Measurements from ENCODE around the gene NT5M.
A peak's percentile ranks its signal among the peaks of the same experiment; 100 is the strongest.

The NT5M gene

DNA sequence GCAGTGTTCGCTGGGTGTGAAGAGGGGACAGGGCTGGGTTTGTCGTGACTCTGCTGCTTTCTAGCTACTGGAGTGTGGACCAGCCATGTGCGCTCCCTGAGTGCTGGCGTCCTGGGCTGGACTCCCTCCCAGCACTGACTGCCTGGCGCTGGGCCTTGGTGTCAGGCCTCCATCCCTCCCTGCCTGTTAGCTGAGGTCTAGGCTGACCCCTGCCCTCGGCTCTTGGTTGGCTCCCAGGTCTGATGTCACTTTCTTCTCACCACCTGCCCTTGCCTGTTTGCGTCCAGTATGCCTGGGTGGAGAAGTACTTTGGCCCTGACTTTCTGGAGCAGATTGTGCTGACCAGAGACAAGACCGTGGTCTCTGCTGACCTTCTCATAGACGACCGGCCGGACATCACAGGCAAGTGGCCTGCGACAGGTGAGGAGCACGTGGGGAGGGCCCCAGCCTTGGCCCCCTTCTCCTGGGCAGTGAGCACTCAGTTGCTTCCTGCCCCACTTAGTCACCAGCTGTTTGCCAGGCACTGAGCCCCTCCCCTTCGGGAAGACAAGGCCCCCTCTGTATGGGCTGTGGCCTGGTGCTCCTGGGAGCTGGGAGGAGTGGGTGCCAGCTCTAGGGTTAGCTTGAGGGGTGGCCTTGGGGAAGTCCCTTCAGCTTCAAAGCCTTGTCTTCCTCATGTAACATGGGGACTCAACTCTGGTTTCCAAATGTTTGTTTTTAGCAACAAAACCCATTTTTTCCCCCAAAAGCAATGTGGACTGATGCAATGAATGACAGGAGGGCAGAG, 41.5 kb downstream of the NT5M start:
- no peak for DNase-seq

DNA sequence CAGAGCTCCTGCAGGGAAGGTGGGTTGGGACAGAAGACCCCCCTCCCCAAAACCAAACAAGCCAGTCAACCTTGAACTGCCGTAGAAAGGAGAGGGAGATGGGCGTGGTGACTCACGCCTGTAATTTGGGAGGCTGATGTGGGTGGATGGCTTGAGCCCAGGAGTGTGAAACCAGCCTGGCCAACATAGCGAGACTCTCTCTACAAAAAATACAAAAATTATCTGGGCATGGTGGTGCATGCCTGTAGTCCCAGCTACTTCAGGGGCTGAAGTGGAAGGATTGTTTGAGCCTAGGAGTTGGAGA, 42.1 kb downstream of the NT5M start:
- no peak for DNase-seq

DNA sequence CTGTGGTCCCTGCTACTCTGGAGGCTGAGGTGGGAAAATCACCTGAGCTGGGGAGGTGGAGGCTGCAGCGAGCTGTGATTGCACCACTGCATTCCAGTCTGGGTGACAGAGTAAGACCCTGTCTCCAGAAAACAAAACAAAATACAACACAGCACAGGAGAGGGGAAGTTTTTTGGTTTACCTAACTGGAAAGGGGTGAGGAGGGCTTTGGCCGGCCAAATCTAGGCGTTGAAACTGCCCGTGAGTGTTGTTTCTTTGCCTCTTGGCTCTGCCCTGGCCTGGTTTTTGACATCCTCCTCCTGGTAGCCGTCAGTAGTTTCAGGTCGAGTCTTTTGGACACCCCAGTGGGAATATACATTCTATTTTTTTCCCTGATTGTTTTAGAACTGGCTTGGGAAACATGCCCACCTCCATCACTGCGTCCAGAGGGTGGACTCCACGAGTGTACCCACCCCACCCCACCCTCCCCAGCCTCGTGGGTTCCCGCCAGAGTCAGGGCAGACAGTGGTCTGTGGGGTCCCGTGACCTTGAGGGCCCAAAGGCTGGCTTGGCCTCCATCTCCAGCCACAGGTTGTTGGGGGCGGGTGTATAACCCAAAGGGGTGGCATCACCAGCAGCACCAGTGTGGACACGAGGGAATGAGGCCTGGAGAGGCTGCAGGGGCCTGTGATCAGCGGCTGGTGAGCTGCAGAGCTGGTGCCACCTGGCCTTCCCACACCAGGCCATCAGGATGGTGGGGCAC, 42.7 kb downstream of the NT5M start:
- no peak for DNase-seq

GRCh38 chr17:17346428-17347233, 43.5 kb downstream of the NT5M start:
- DNase-seq: no peak

GRCh38 chr17:17347234-17347955, 44.2 kb downstream of the NT5M start:
- no peak for DNase-seq

GRCh38 chr17:17347956-17348871, 45.0 kb downstream of the NT5M start:
- DNase-seq: no peak

- no peak for DNase-seq
These were observed 45.9 kb downstream of the NT5M start for GRCh38 chr17:17348872-17349723.

DNA sequence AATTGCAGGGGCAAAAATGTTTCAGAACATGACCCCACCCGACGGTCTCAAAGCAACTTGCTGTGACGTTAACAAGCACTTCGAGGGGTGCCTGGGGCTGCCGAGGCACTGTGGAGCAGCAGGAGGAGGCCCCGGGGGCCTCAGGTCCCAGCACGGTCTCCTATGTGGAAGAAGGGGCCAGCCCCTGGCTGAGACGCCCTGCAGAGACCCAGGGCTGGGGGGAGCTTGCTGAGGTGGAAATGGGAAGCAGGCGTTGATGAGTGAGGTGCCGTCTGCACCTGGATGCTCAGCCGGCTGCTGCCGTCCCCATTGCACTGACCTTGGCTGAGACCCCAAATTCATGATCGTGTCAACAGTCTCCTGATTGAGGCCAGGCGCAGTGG, 46.5 kb downstream of the NT5M start:
- no peak for DNase-seq

DNA sequence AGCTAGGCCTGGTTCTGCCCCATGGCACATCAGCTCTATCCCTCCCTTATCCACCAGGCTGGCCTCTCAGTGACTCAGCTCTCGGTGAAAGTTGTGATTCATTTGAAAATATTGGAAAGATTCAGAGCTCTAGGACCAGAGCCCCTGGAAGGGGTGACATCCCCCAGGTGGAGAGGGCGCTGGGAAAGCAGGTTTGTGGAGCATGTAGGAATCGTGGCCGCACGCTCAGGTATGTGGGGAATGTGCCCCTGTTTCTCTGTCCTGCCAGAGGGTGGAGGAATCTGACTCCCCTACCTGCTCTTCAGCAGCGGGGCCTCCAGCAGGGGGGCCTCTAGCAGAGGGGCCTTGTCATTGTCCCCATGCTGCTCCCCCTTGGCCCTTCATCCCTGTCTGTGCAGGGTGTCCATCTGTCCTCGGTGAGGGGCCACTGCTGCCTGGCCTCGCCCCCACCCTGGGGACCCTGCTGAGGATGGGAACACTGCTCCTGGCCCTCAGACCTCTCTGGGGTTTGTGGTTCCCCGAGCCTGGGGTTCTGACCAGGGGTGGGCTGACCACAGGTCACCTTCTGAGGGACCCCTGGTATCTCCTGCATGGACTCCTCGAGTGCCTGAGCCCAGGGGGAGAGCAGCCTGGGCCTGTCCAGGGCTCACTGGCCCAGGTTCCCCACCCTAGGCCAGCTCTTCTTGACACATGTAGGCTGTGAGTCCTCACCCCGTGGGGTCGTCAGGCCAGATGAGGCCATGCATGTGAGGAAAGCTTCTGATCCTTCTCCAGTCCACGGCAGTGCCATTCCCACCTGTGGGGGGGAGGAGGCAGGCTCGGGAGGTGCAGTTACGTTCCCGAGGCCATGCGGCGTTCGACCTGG, 47.5 kb downstream of the NT5M start:
- no peak for DNase-seq

DNA sequence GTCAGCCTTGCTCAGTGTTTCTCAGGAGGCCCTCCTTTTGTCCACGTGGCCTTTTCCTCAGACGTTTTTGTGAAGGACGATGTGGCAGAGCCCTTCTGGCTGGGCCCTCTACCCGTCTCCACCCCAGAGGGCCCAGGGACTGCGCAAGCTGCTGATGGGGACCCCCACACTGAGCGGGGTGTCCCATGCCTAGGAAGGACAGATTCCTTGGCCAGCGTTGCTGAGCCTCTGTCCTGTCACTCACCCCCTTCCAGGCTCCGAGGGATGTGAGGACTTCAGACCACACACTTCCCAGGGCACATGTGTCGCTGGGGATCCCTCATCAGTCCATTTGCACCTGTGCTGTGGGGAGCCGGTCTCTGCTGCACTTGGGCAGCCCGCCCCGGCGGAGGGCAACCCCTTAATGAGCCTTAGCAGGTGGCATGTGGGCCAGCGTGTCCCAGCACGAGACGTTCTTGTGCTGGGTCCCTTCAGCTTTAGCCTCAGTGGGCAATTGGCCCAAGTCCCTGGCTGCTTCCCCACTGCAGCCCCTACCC, 48.3 kb downstream of the NT5M start:
- no peak for DNase-seq

DNA sequence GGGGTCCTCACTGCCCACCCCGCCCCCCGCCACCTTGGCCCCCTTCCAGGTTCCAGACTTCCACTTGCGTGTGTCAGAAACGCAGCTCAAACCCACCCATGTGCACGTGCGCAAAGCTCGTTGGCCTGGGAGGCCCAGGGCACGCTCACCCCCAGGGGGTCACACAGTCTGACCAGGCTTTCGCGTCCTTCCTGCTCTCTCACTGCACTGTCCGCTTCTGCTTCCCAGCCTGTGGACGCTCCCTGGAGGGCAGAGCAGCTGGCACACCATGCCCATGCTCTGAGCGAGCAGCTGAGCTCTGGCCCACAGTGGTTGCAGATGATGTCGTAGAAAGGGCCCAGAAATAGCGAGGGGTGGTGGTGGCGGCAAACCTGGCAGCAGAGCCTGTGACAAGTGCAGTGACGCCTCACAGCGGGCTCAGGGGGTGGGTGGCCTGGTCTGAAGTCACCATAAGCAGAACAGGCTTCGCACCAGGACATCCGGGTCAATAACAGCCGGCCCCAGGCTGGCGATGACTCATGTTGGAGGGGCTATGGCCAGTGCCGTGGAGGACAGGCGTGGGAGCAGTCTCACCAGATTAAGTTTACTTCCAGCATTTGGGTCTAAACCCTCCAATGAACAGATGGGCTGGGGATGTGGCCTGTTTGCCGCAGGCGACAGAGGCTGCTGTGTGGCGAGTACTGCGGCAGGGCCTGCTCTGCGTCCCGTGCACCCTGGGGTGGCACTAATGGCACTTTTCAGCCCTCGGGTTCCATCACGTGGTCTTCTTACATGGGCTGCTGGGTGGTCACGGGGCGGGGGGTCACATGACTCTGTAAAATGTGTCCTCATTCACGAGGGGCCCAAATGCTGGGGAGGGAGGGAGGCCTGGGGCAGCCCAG, 49.0 kb downstream of the NT5M start:
- peak; percentile 85 for DNase-seq

DNA sequence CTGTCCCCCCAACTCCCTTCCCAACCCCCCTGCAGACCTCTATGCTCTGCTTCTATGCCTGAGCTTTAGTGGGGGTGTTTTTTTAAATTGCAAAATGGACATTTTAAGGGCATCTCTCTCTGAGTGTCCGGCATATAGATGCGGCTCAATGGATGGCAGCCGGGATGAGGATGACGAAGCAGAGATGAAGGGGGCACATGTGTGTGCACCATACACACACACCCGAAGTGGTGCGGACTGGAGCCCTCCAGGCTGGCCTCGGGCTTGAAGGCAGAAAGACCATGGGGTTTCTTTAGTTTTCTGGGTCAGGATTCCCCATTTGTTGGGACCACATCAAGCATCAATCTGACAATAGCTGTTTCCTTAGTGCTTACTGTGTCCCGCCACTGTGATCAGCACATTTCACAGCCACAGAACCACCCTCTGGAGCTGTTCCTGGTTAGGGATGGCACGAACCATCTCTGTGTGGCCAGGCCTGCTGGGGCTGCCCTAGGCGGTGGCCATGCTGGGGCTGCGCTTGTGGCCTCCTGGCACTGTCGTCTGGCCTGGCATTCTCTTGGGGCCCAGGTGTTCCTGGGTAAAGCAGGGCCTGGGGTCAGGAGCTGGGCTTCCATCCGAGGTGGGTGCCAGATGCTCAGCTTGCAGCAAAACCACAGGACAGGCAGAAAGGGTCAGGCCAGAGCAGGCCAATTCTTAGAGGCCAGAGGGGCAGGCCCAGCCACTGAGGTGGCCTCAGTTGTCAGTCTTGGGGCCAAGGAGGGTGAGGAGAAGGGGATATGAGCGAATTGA, 49.9 kb downstream of the NT5M start:
- DNase-seq: no peak

DNA sequence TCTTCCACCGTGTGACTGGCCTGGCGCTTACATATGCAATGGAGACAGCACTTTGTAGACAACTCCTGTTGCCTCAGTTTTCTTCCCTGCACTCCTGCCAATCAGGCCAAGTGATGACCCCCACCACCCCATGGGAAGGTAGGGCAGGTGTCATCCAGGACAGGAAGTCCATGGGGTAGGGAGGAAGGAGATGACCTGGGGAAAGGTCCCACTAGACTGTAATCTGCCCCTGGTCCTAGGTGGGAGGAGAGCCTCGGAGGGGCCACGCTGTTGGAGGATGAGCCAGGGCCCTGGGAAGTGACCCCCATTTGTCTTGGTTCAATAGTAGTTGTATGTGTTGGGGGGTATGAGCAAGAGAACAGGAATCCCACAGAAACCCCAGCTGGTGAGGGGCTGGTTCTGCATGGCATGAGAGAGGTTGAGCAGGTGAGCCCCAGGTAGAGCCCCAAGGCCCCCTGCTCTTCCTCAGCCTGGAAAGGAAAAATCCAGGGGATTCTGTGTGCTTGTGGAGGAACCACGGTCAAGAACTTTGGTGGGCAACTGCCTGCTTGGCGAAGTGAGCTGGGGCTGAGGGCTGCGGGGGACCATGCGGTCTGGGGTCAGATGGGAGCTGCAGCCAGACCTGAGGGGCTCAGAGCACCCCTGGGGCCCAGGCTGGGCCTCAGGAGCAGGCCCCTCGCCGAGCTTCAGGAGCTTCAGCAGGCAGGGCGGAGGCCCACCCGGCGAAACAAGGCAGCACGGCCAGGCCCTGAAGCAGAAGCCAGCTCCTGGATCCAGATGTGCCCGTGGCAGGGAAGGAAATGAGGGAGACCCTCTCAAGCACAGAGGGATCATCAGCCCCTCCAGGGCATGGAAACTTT, 50.7 kb downstream of the NT5M start:
- no peak for DNase-seq

GRCh38 chr17:17354560-17355349, 51.6 kb downstream of the NT5M start:
- peak; percentile 96 for DNase-seq

GRCh38 chr17:17355426-17355825, 52.3 kb downstream of the NT5M start:
- DNase-seq: no peak
